ENCODE measurements around the gene SLIT1.

Gene SLIT1

GRCh38 chr10:97151307-97151914 lies 34.3 kb downstream of the SLIT1 start:
- H3K4me3 ChIP-seq (ENCODE audit: low read length), result no peak overlapping the region
- no peak overlapping the region for H2AK5ac ChIP-seq (ENCODE audit: low read length)
- H3K56ac ChIP-seq (ENCODE audit: low read length), result no peak overlapping the region
- H3K27ac ChIP-seq (ENCODE audit: low read depth, low read length), result no peak overlapping the region
- H3K23ac ChIP-seq (ENCODE audit: low read length), result no peak overlapping the region
- 100% methylated on average over 2 of the region's 6 CpGs for WGBS (ENCODE audit: extremely low coverage, insufficient coverage, low lambda C conversion rate)
- H3K4me1 ChIP-seq (ENCODE audit: control insufficient read depth, low read depth, low read length), result peaks cover 3% of the 10 kb centered on the region
- no peak overlapping the region for H4K8ac ChIP-seq (ENCODE audit: low read depth, low read length)
- H3K79me1 ChIP-seq (ENCODE audit: low read length), result no peaks in the 10 kb centered on the region
- no peak overlapping the region for H3K4ac ChIP-seq (ENCODE audit: low read depth, low read length)
- no peak overlapping the region for H2BK120ac ChIP-seq (ENCODE audit: low read depth, low read length)
- H3K79me2 ChIP-seq (ENCODE audit: control insufficient read depth, insufficient read depth, low read length), result no peaks in the 10 kb centered on the region
- DNase-seq, result no peak
- H3K18ac ChIP-seq (ENCODE audit: low read length), result no peak overlapping the region
- no peak overlapping the region for H2BK5ac ChIP-seq (ENCODE audit: low read length)
- H4K5ac ChIP-seq (ENCODE audit: low read length), result no peak overlapping the region
- no peak overlapping the region for H3K9ac ChIP-seq (ENCODE audit: low read length)
- H2BK15ac ChIP-seq (replicated peaks; ENCODE audit: low read depth), result no peak overlapping the region
- H3K27me3 ChIP-seq (ENCODE audit: insufficient read depth, low read length, poor library complexity), result no peaks in the 10 kb centered on the region
- H3K36me3 ChIP-seq (ENCODE audit: control insufficient read depth, insufficient read depth, low read length), result no peaks in the 10 kb centered on the region
- no peak overlapping the region for H3K4me2 ChIP-seq (ENCODE audit: low read length)

GRCh38 chr10:97150616-97151015 lies 35.1 kb downstream of the SLIT1 start:
- H3K4me1 ChIP-seq (ENCODE audit: control insufficient read depth, low read depth, low read length), result peaks cover 3% of the 10 kb centered on the region

GRCh38 chr10:97150013-97150595 lies 35.7 kb downstream of the SLIT1 start:
- no peak overlapping the region for H3K27ac ChIP-seq (ENCODE audit: low read depth, low read length)
- no peak for DNase-seq
- H3K56ac ChIP-seq (ENCODE audit: low read length), result no peak overlapping the region
- H3K4ac ChIP-seq (ENCODE audit: low read depth, low read length), result no peak overlapping the region
- no CpG with 5 or more reads among the region's 10 CpGs for WGBS (ENCODE audit: extremely low coverage, insufficient coverage, low lambda C conversion rate)
- no peak overlapping the region for H3K4me3 ChIP-seq (ENCODE audit: low read length)
- no peak overlapping the region for H2BK15ac ChIP-seq (replicated peaks; ENCODE audit: low read depth)
- peaks cover 3% of the 10 kb centered on the region for H3K4me1 ChIP-seq (ENCODE audit: control insufficient read depth, low read depth, low read length)
- H3K79me1 ChIP-seq (ENCODE audit: low read length), result no peaks in the 10 kb centered on the region
- no peak overlapping the region for H4K8ac ChIP-seq (ENCODE audit: low read depth, low read length)
- no peak overlapping the region for H4K5ac ChIP-seq (ENCODE audit: low read length)
- no peak overlapping the region for H3K18ac ChIP-seq (ENCODE audit: low read length)
- H3K27me3 ChIP-seq (ENCODE audit: insufficient read depth, low read length, poor library complexity), result no peaks in the 10 kb centered on the region
- no peak overlapping the region for H2BK5ac ChIP-seq (ENCODE audit: low read length)
- H2BK120ac ChIP-seq (ENCODE audit: low read depth, low read length), result no peak overlapping the region
- no peak overlapping the region for H3K23ac ChIP-seq (ENCODE audit: low read length)
- H3K4me2 ChIP-seq (ENCODE audit: low read length), result no peak overlapping the region
- H3K9ac ChIP-seq (ENCODE audit: low read length), result no peak overlapping the region
- no peak overlapping the region for H2AK5ac ChIP-seq (ENCODE audit: low read length)
- H3K79me2 ChIP-seq (ENCODE audit: control insufficient read depth, insufficient read depth, low read length), result no peaks in the 10 kb centered on the region
- no peaks in the 10 kb centered on the region for H3K36me3 ChIP-seq (ENCODE audit: control insufficient read depth, insufficient read depth, low read length)

More at GRCh38 chr10:97150616-97151015, 35.1 kb downstream of the SLIT1 start:
- no peak overlapping the region for H3K4me3 ChIP-seq (ENCODE audit: low read length)
- H2BK15ac ChIP-seq (replicated peaks; ENCODE audit: low read depth), result no peak overlapping the region
- no peak overlapping the region for H2AK5ac ChIP-seq (ENCODE audit: low read length)
- H3K56ac ChIP-seq (ENCODE audit: low read length), result no peak overlapping the region
- no peak overlapping the region for H3K23ac ChIP-seq (ENCODE audit: low read length)
- no peak overlapping the region for H4K8ac ChIP-seq (ENCODE audit: low read depth, low read length)
- no peaks in the 10 kb centered on the region for H3K36me3 ChIP-seq (ENCODE audit: control insufficient read depth, insufficient read depth, low read length)
- no peaks in the 10 kb centered on the region for H3K27me3 ChIP-seq (ENCODE audit: insufficient read depth, low read length, poor library complexity)
- WGBS (ENCODE audit: extremely low coverage, insufficient coverage, low lambda C conversion rate), result no CpG with 5 or more reads among the region's 8 CpGs
- H3K27ac ChIP-seq (ENCODE audit: low read depth, low read length), result no peak overlapping the region
- H4K5ac ChIP-seq (ENCODE audit: low read length), result no peak overlapping the region
- no peaks in the 10 kb centered on the region for H3K79me1 ChIP-seq (ENCODE audit: low read length)
- H3K4ac ChIP-seq (ENCODE audit: low read depth, low read length), result no peak overlapping the region
- H2BK120ac ChIP-seq (ENCODE audit: low read depth, low read length), result no peak overlapping the region
- H3K4me2 ChIP-seq (ENCODE audit: low read length), result no peak overlapping the region
- no peaks in the 10 kb centered on the region for H3K79me2 ChIP-seq (ENCODE audit: control insufficient read depth, insufficient read depth, low read length)
- no peak overlapping the region for H3K18ac ChIP-seq (ENCODE audit: low read length)
- no peak overlapping the region for H2BK5ac ChIP-seq (ENCODE audit: low read length)
- H3K9ac ChIP-seq (ENCODE audit: low read length), result no peak overlapping the region
- no peak for DNase-seq

- no peak overlapping the region for H3K27ac ChIP-seq (ENCODE audit: low read depth, low read length)
Observed at GRCh38 chr10:97149079-97149531, 36.7 kb downstream of the SLIT1 start.

GRCh38 chr10:97144297-97144696 lies 41.5 kb downstream of the SLIT1 start:
- Histone ChIP-seq H3K79me2 (ENCODE audit: control insufficient read depth, insufficient read depth, low read length) (no peaks in the 10 kb centered on the region), H3K23ac (ENCODE audit: low read length) (no peak overlapping the region), H3K4me3 (ENCODE audit: low read length) (no peak overlapping the region), H3K56ac (ENCODE audit: low read length) (no peak overlapping the region), H2BK120ac (ENCODE audit: low read depth, low read length) (no peak overlapping the region), H4K8ac (ENCODE audit: low read depth, low read length) (no peak overlapping the region), H3K36me3 (ENCODE audit: control insufficient read depth, insufficient read depth, low read length) (no peaks in the 10 kb centered on the region), H3K27ac (ENCODE audit: low read depth, low read length) (no peak overlapping the region), H2AK5ac (ENCODE audit: low read length) (no peak overlapping the region), H3K4me2 (ENCODE audit: low read length) (no peak overlapping the region), H4K5ac (ENCODE audit: low read length) (no peak overlapping the region), H2BK5ac (ENCODE audit: low read length) (no peak overlapping the region), H3K18ac (ENCODE audit: low read length) (no peak overlapping the region), H2BK15ac (replicated peaks; ENCODE audit: low read depth) (no peak overlapping the region), H3K4me1 (ENCODE audit: control insufficient read depth, low read depth, low read length) (peaks cover 10% of the 10 kb centered on the region), H3K79me1 (ENCODE audit: low read length) (no peaks in the 10 kb centered on the region), H3K27me3 (ENCODE audit: insufficient read depth, low read length, poor library complexity) (no peaks in the 10 kb centered on the region), H3K9ac (ENCODE audit: low read length) (no peak overlapping the region), H3K4ac (ENCODE audit: low read depth, low read length) (no peak overlapping the region)
- no peak for DNase-seq
- WGBS (ENCODE audit: extremely low coverage, insufficient coverage, low lambda C conversion rate), result no CpG with 5 or more reads among the region's 2 CpGs

More at GRCh38 chr10:97149079-97149531, 36.7 kb downstream of the SLIT1 start:
- no peak for DNase-seq
- H2BK120ac ChIP-seq (ENCODE audit: low read depth, low read length), result no peak overlapping the region
- H3K9ac ChIP-seq (ENCODE audit: low read length), result no peak overlapping the region
- no peak overlapping the region for H4K5ac ChIP-seq (ENCODE audit: low read length)
- H3K4me2 ChIP-seq (ENCODE audit: low read length), result no peak overlapping the region
- peak overlapping the region; percentile 25 for H3K56ac ChIP-seq (ENCODE audit: low read length)
- H3K4me3 ChIP-seq (ENCODE audit: low read length), result no peak overlapping the region
- H4K8ac ChIP-seq (ENCODE audit: low read depth, low read length), result no peak overlapping the region
- peaks cover 3% of the 10 kb centered on the region for H3K4me1 ChIP-seq (ENCODE audit: control insufficient read depth, low read depth, low read length)
- H3K79me2 ChIP-seq (ENCODE audit: control insufficient read depth, insufficient read depth, low read length), result no peaks in the 10 kb centered on the region
- no peak overlapping the region for H2BK5ac ChIP-seq (ENCODE audit: low read length)
- no CpG with 5 or more reads among the region's 16 CpGs for WGBS (ENCODE audit: extremely low coverage, insufficient coverage, low lambda C conversion rate)
- no peak overlapping the region for H2BK15ac ChIP-seq (replicated peaks; ENCODE audit: low read depth)
- no peak overlapping the region for H3K23ac ChIP-seq (ENCODE audit: low read length)
- H3K36me3 ChIP-seq (ENCODE audit: control insufficient read depth, insufficient read depth, low read length), result no peaks in the 10 kb centered on the region
- no peaks in the 10 kb centered on the region for H3K27me3 ChIP-seq (ENCODE audit: insufficient read depth, low read length, poor library complexity)
- H3K4ac ChIP-seq (ENCODE audit: low read depth, low read length), result no peak overlapping the region
- no peak overlapping the region for H3K18ac ChIP-seq (ENCODE audit: low read length)
- no peaks in the 10 kb centered on the region for H3K79me1 ChIP-seq (ENCODE audit: low read length)
- H2AK5ac ChIP-seq (ENCODE audit: low read length), result no peak overlapping the region

GRCh38 chr10:97142834-97143233 lies 42.9 kb downstream of the SLIT1 start:
- no CpG with 5 or more reads among the region's 2 CpGs for WGBS (ENCODE audit: extremely low coverage, insufficient coverage, low lambda C conversion rate)
- Histone ChIP-seq H3K4me2 (ENCODE audit: low read length) (no peak overlapping the region), H3K4me3 (ENCODE audit: low read length) (no peak overlapping the region), H3K4me1 (ENCODE audit: control insufficient read depth, low read depth, low read length) (peaks cover 10% of the 10 kb centered on the region), H2BK15ac (replicated peaks; ENCODE audit: low read depth) (no peak overlapping the region), H3K4ac (ENCODE audit: low read depth, low read length) (no peak overlapping the region), H3K79me2 (ENCODE audit: control insufficient read depth, insufficient read depth, low read length) (no peaks in the 10 kb centered on the region), H3K18ac (ENCODE audit: low read length) (no peak overlapping the region), H3K79me1 (ENCODE audit: low read length) (no peaks in the 10 kb centered on the region), H4K8ac (ENCODE audit: low read depth, low read length) (no peak overlapping the region), H3K23ac (ENCODE audit: low read length) (no peak overlapping the region), H3K56ac (ENCODE audit: low read length) (no peak overlapping the region), H3K36me3 (ENCODE audit: control insufficient read depth, insufficient read depth, low read length) (no peaks in the 10 kb centered on the region), H2AK5ac (ENCODE audit: low read length) (no peak overlapping the region), H3K9ac (ENCODE audit: low read length) (no peak overlapping the region), H2BK120ac (ENCODE audit: low read depth, low read length) (no peak overlapping the region), H2BK5ac (ENCODE audit: low read length) (no peak overlapping the region), H3K27me3 (ENCODE audit: insufficient read depth, low read length, poor library complexity) (no peaks in the 10 kb centered on the region), H3K27ac (ENCODE audit: low read depth, low read length) (no peak overlapping the region), H4K5ac (ENCODE audit: low read length) (no peak overlapping the region)
- DNase-seq, result no peak
